Activated CD4-positive, alpha-beta T cell treated with anti-CD3 and anti-CD28 coated beads, Interleukin-2, amount 50 U/mL, for 48 hours (primary cell): Measurements from ENCODE around the gene LRRC14B.

Source experiments
- DNase-seq, 2 experiments: peaks; one replicate each; pipeline ENCODE4 v3.0.0-alpha.2; 2020

Gene LRRC14B

GRCh38 chr5:191036-191948, at the start of gene LRRC14B:
LRRC14B (plus strand) TSS chr5:191495; CDS start chr5:191539, 44 bp downstream.
- no peak for DNase-seq

DNA sequence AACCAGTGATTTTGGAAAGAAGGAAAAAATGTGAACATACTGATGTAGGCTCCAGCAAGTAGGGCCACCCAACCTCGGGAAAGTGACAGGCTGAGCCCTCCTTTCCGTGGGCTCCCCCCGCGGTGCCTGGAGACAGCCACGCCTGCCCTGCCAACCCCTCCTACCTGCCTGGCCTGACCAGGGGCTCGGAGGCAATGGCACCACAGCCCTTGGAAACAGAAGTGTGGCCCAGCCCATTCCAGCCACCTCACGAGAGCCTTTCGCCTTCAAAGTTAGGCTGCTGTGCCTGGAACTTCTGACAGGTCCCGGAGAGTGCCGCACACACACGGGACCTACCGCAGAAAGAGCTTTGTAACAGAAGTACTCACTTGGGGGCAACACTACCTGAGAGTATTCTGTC, 49.5 kb upstream of the LRRC14B start:
- DNase-seq, result no peak

DNA sequence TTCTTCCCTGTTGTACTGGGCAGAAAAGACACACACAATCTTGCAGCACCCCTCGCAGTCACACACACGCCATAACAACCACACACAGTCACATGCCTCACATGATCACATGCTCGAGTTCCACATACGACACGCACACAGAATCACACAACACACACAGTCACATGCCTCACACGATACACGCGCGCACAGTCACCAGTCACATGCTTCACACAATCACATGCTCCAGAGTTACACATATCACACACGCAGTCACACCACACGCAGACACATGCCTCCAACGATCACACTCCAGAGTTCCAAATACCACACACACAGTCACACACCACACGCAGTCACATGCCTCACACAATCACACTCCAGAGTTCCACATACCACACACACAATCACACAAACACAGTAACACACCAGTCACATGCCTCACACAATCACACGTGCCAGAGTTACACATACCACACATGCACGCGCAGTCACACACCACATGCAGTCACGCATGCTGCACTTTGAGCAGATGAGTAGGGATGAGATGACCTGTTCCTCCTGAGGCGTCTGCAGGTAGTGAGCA, 49.0 kb upstream of the LRRC14B start:
- DNase-seq, result no peak

DNA sequence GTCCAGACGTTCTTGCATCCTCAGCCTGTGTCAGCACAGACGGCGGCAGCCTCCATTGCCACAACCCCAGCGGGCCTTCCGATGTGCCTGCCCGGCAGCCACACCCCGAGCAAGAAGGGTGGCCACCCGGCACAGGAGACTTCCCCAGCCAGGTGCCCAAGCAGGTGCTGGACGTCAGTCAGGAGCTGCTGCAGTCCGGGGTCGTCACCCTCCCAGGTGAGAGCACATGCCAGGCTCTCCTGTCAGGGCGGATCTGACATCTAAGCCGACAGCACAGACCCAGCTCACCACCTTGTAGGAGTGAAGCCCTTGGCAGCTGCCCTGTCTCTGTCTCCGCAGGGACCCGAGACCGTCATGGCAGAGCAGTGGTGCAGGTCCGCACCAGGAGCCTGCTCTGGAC, 48.3 kb upstream of the LRRC14B start:
- DNase-seq, result no peak

DNA sequence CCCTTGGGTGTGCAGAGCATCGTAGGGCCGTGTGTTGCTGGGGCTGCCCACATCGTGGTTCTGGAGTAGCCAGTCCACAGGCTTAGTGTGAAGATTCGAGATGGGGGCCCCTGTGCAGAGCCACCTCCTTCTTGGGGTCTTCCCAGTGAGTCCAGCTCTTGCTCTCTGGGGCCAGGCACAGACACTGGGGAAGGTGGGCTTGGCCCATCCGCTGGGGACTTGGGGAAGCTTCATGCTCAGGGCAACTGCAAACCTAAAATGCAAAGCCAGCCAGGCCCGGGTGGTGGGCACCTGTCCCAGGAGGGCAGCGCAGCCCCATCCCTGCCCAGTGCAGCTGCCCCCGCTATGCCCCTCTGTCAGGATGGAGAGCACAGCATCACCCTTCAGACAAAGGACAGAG, 46.4 kb upstream of the LRRC14B start:
- no peak for DNase-seq

GRCh38 chr5:145585-146323, 45.5 kb upstream of the LRRC14B start:
- no peak for DNase-seq

DNA sequence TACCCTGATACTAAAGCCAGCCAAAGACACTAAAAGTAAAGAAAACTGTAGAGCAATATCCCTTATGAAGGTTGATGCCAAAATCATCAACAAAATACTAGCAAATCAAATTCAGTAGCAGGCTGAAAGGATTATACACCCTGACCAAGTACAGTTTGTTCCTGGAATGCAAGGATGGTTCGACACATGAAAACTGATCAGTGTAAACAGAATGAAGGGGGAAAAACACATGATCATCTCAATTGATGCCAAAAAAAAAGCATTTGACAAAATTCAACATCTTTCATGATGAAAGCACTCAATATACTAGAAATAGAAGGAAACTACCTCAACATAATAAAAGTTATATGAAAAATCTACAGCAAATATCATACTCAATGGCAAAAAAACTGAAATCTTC, 43.5 kb upstream of the LRRC14B start:
- DNase-seq, result no peak

DNA sequence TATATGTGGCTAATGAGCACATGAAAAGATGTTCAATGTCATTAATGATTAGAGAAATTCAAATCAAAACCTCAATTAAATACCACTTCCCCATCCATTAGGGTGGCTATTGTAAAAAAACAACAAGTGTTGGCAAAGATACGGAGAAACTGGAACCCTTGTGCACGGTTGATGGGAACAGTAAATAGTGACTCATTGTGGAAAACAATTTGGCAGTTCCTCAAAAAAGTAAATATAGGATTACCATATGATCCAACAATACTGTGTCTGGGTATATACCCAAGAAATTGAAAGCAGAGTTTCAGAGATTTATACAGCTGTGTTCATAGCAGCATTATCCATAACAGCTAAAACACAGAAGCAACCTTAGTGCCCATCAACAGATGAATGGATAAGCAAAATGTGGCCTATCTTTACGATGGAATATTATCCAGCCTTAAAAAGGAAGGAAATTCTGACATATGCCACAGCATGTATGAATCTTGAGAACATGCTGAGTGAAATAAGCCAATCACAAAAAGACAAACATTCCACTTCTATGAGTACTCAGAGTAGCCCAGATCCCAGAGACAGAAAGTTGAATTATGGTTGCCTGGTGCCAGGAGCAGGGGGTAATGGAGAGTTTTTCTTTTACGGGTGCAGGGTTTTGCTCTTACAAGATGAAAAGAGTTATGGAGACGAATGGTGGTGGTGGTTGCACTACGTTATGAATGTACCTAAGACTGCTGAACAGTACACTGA, 41.4 kb upstream of the LRRC14B start:
- DNase-seq, result no peak

DNA sequence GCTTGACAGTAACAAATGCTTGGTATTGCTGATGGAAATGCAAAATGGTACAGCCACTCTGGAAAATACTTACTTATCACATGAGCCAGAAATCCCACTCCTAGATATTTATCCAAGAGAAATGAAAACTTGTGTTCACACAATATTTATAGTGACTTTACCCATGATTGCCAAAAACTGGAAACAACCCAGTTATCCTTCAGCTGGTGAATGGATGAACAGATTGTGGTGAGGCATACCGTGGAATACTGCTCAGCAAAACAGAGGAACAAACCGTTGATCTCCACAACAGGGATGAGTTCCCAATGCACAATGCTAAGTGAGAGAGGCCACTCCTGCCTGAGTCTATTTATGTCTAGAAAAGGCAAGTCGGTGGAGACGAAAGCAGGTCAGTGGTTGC, 40.5 kb upstream of the LRRC14B start:
- DNase-seq, result no peak

- DNase-seq, result no peak
These were observed 39.2 kb upstream of the LRRC14B start for GRCh38 chr5:152077-152476.

- DNase-seq, result no peak
These were observed 38.0 kb upstream of the LRRC14B start for GRCh38 chr5:153256-153655.

DNA sequence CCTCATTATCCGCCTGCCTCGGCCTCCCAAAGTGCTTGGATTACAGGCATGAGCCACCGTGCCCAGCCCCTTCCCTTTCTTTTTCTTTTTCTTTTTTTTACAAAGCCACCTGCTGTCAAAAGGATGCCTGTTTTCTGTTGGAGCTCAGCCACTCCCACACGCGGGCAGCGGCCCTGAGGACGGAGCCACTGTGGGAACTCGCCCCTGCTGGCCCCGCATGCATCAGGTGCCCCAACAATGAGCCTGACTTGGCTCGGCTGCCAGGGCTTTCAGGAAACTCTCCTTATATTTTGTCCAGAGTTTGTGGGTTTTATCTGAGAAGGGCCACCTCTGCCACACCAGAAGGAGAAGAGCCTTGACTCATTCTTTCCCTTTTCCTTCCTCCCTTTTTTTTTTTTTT, 37.1 kb upstream of the LRRC14B start:
- DNase-seq, result no peak

DNA sequence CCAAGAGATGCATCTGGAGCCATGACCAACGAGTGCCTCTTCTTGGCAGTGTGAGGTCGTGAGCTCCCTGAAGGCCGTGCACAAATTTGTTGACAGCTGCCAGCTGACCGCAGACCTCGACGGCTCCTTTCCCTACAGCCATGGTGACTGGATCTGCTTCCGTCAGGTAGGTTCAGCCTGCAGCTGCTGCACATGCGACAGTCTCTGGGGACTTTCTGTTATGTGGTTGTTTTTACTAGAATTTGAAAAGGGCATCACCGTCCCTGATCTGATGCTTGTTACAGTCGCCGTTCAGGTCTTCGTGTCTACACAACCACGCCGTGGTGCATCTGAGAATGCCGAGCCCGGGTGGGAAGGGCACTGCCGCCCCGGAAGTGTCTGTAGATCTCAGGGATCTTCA, 36.5 kb upstream of the LRRC14B start:
- no peak for DNase-seq

- no peak for DNase-seq
These were observed 35.5 kb upstream of the LRRC14B start for GRCh38 chr5:155651-156410.

DNA sequence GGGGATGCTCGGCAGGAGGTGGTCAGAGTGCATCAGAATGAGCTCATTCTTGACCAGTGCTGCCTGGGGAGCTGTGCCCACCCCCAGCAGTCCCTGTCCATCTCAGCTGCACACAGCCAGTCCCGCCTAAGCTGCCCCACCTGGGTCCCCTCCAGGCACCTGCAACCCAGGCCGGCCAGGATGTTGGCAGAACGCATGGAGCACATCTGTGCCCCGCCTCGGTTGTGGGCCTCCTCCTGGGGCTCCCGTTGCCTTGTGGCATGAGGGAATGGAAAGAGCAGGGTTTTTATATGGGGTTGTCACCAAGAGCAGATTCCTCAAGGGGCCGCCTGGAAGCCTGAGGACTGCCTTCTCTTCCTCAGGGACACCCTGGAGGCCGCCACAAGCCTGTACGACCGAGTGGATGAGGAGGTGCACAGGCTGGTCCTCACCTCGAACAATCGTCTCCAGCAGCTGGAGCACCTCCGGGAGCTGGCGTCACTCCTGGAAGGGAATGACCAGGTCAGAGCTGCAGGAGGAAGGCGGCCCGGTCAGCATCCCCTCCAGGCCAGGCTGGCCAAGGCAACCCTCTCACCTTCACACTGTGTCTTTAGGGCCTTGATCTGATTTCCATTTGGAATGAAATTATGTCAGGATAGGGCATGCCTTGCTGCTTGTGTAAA, 34.8 kb upstream of the LRRC14B start:
- no peak for DNase-seq

DNA sequence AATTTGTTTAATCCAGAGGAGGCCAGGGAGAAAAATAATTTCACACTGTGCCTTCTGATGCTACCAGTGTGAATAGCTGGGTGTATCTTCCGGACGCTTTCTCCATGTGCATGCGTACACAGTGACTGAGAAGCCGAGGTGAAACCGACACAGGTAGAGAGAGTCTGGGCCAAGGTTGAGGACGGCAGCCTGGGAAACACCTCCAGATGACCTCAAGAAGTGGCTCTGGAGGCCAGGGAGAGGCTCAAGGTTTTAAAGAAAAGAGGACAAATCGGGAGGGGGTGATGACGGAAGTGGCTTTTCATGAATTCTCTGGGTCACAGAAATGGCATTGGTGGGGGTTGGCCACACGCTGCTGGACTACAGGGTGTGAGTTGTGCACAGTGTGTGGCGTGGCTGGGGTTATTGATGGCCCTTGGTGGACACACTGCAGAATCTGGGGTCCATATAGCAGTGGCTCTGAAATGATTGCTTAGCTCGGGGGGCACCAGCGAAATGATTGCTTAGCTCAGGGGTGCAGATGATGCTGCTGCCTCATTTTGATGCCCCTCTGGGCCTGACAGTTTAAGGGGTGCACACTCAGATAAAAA, 34.1 kb upstream of the LRRC14B start:
- no peak for DNase-seq

DNA sequence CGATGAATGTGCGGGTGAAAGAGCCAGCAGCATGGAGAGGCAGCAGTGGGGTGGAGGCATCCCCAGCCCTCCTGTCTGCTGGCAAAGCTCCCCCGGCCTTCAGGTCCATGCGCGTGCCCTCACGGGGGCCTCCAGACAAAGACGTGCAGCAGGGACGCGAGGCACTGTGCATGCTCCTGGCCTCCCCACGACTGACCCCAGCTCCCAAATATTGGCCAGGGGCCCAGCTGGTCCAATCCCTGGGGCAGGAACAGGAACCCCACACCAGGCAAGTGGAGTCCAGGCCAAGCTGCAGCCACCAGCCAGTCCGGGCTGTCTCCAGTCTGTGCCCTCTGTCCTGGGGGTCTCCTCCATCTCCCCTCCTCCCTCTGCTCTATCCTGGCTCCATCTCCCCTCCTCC, 33.5 kb upstream of the LRRC14B start:
- no peak for DNase-seq

DNA sequence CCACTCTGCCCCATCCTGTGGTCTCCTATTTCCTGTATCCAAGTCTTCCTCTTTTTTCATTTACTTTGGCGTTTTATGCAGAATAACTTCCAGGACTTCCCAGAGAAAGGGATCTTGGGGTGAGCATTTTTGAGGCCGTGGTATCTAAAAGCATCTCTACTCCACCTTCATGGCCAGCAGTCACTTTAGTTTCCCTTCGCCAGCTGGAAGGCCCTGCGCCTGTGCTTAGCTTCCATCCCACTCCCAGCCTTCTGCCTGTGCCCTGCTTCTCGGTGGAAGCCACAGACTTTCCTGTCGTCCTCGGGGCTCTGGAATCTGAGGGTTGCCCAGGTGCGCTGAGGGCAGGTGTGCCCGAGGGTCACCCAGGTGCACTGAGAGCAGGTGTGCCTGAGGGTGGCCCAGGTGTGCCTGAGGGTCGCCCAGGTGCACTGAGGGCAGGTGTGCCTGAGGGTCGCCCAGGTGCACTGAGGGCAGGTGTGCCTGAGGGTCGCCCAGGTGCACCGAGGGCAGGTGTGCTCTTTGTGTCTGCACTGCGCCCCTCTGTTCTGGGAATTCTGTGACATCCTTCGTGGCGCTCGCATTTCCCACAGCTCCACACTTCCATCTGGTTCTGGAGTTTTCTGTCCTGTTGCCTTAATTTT, 32.4 kb upstream of the LRRC14B start:
- no peak for DNase-seq

- DNase-seq, result no peak
These were observed 31.7 kb upstream of the LRRC14B start for GRCh38 chr5:159448-160172.

DNA sequence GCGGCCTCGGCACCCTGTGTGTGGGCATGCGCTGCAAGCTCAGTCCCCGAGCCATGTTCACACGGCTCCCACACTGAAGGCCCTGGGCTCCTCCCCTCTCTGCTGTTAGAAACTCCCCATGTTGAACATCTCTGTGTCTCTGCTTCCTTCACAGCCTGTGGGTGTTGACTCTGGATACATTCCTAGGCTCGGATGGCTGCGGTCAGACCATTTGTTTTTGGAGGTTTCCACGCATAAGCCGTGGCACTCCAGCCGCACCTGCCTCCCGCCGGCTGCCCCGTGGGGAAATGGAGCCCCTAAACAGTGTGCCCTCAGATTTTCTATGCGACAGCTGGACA, 31.2 kb upstream of the LRRC14B start:
- DNase-seq, result no peak
